Measurements from ENCODE around the gene FAM13A.

Gene FAM13A

DNA sequence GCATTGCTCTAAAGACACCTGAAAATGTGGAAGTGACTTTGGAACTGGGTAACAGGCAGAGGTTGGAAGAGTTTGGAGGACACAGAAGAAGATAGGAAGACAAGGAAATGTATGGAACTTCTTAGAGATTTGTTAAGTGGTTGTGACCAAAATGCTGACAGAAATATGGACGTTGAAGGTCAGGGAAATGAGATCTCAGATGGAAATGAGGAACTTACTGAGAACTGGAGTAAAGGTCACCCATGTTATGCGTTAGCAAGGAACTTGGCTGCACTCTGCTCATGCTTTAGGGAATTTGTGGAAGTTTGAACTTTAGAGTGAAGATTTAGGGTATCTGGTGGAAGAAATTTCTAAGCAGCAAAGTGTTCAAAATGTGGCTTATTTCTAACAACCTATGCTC, 99.4 kb downstream of the FAM13A start:
- POLR2A ChIA-PET: no interaction called here

DNA sequence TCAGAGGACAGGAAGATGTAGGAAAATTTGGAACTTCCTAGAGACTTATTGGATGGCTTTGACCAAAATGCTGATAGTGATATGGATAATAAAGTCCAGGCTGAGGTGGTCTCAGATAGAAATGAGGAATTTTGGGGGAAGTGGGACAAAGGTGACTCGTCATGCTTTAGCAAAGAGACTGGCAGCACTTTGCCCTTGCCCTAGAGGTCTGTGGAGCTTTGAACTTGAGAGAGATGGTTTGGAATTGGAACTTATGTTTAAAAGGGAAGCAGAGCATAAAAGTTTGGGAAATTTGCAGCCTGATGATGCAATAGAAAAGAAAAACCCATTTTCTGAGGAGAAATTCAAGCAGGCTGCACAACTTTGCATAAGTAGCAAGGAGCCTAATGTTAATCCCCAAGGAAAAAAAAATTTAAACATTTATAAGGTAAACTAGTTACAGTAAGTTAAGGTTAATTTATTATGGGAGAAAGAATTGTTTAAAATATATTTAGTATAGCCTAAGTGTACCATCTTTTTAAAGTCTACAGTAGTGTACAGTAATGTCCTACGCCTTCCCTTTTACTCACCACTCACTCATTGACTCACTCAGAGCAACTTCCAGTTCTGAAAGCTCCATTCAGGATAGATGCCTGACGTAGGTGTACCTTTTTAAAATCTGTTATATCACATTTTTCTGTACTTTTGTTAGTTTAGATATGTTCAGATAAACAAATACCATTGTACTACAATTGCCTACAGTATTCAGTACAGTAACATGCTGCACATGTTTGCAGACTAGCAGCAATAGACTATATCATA, 101.2 kb downstream of the FAM13A start:
- TF ChIP-seq, protein P1, sequence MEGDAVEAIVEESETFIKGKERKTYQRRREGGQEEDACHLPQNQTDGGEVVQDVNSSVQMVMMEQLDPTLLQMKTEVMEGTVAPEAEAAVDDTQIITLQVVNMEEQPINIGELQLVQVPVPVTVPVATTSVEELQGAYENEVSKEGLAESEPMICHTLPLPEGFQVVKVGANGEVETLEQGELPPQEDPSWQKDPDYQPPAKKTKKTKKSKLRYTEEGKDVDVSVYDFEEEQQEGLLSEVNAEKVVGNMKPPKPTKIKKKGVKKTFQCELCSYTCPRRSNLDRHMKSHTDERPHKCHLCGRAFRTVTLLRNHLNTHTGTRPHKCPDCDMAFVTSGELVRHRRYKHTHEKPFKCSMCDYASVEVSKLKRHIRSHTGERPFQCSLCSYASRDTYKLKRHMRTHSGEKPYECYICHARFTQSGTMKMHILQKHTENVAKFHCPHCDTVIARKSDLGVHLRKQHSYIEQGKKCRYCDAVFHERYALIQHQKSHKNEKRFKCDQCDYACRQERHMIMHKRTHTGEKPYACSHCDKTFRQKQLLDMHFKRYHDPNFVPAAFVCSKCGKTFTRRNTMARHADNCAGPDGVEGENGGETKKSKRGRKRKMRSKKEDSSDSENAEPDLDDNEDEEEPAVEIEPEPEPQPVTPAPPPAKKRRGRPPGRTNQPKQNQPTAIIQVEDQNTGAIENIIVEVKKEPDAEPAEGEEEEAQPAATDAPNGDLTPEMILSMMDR (IDR thresholded peaks at IDR 0.05; ENCODE audit: insufficient read depth, low read length, missing control alignments): no peak
- POLR2A ChIA-PET: no interaction called here
- DNase-seq (ENCODE audit: low read depth, low spot score): no peak
- H3K4me3 ChIP-seq (ENCODE audit: low read depth, low read length): no peak overlapping the region
- CTCF ChIA-PET: interaction anchor here (1.4 kb wide), 1 partner anchor 70 kb away, joined by 3 read pairs; no protein-coding TSS in a partner anchor

More for the DNA sequence above, 99.4 kb downstream of the FAM13A start:
- CTCF ChIA-PET: no interaction called here
- TF ChIP-seq, protein P1 (IDR thresholded peaks at IDR 0.05; ENCODE audit: insufficient read depth, low read length, missing control alignments): no peak
- H3K4me3 ChIP-seq (ENCODE audit: low read depth, low read length): no peak overlapping the region
- no peak for DNase-seq (ENCODE audit: low read depth, low spot score)

DNA sequence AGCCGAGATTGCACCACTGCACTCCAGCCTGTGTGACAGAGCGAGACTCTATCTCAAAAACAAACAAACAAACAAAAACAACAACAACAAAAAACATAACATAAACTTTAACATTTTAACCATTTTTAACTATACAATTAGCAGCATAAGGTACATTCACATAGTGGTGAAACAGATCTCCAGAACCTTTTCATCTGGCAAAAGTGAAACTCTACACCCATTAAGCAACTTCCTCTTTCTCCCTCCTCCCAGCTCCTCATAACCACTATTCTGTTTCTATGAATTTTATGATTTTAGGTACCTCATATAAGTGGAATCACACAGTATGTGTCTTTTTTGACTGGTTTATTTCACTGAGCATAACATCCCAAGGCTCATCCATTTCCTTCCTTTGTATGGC, 103.6 kb downstream of the FAM13A start:
- ChIA-PET POLR2A (no interaction called here), CTCF (no interaction called here)
- TF ChIP-seq, protein P1 (IDR thresholded peaks at IDR 0.05; ENCODE audit: insufficient read depth, low read length, missing control alignments): no peak
- no peak for DNase-seq (ENCODE audit: low read depth, low spot score)
- H3K4me3 ChIP-seq (ENCODE audit: low read depth, low read length): no peak overlapping the region

DNA sequence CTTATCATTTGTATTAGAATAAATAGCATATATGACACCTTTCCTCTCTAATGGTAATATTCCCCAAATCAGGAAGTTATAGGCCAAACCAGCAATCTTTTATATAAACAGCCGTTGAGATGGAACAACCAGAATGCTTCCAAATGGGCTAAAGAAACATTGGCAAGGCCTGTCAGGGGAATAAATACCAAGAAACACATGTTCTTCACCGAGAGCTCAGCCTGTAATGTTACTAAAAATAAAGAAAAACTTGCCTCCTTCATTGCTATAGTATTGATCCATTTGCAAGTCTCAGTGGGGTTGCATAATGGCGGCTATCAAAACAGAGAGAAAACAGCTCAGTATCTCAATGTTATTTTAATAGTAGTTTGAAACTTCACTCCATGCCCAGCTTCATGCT, 104.9 kb downstream of the FAM13A start:
- CTCF ChIA-PET: no interaction called here
- H3K4me3 ChIP-seq (ENCODE audit: low read depth, low read length): no peak overlapping the region
- TF ChIP-seq, protein P1 (IDR thresholded peaks at IDR 0.05; ENCODE audit: insufficient read depth, low read length, missing control alignments): no peak
- POLR2A ChIA-PET: no interaction called here
- DNase-seq (ENCODE audit: low read depth, low spot score): no peak

DNA sequence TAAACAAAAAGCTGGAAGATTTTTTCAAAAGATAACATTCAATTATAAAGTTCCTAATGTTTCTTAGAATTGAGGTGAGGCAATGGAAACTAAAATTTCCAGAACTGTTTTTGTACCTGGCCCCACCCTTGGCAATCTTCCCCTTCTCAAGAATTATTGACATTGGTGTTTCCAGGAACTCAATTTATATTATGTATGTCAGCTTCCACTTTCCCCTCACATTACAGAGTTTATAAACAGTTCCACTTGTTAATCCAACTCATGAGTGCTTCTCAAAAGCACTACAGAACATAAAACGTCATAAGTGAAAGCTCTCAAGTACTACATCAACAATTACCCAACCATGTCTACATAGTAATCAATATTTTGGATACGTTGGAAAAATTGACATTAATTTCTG, 107.4 kb downstream of the FAM13A start:
- POLR2A ChIA-PET: no interaction called here
- no peak for DNase-seq (ENCODE audit: low read depth, low spot score)
- TF ChIP-seq, protein P1 (IDR thresholded peaks at IDR 0.05; ENCODE audit: insufficient read depth, low read length, missing control alignments): no peak
- CTCF ChIA-PET: no interaction called here
- no peak overlapping the region for H3K4me3 ChIP-seq (ENCODE audit: low read depth, low read length)

DNA sequence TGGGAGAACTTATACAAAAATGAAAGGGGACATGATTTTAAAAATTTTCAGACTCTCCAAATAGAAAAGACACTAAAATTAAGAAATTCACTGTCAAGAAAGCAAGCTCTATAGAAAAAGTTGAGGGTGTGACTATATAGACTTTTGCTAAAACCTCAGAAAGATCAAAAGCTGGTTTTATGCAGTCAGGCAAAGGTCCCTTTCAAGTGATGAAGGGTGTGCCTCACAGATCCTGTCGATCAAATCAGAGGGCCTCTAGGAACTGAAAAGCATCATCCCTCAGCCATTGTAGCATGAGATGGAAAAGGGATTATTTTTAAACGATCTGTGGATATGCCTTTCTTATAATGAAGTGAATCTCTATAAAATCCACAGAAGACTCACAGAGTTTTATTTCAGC, 116.5 kb downstream of the FAM13A start:
- TF ChIP-seq, protein P1 (IDR thresholded peaks at IDR 0.05; ENCODE audit: insufficient read depth, low read length, missing control alignments): no peak
- ChIA-PET POLR2A (no interaction called here), CTCF (no interaction called here)
- no peak overlapping the region for H3K4me3 ChIP-seq (ENCODE audit: low read depth, low read length)
- no peak for DNase-seq (ENCODE audit: low read depth, low spot score)

Data from AG04449 (cell line).